IPS-18a (cell line): Measurements from ENCODE around the gene CDC34.

Experiments
- H3K27ac ChIP-seq: one replicate; pipeline ENCODE4 v1.5.1; 2013; ENCODE audit warnings: low read length
- H3K27me3 ChIP-seq: one replicate; pipeline ENCODE4 v1.6.1; 2013; ENCODE audit warnings: mild to moderate bottlenecking, low read length; ENCODE audit not compliant: control insufficient read depth, insufficient read depth
- H3K36me3 ChIP-seq: one replicate; pipeline ENCODE4 v1.6.1; 2013; ENCODE audit warnings: low read depth, low read length; ENCODE audit not compliant: control insufficient read depth
- H3K4me1 ChIP-seq: one replicate; pipeline ENCODE4 v1.6.1; 2013; ENCODE audit warnings: low read depth, low read length; ENCODE audit not compliant: control insufficient read depth
- H3K4me3 ChIP-seq: one replicate; pipeline ENCODE4 v1.5.1; 2013; ENCODE audit warnings: low read length
- H3K9ac ChIP-seq: one replicate; pipeline ENCODE4 v1.6.1; 2013; ENCODE audit warnings: mild to moderate bottlenecking, low read length, moderate library complexity
- H3K9me3 ChIP-seq: one replicate; pipeline ENCODE4 v1.6.1; 2013; ENCODE audit warnings: low read depth, low read length; ENCODE audit not compliant: control insufficient read depth

CDC34 gene

GRCh38 chr19:531753-532560, at the start of gene CDC34:
Gene CDC34 (plus strand): TSS chr19:531760. CDS start chr19:531932, 172 bp downstream.
- no peaks in the 10 kb centered on the region for H3K27me3 ChIP-seq
- peak within 1 kb of the TSS; percentile 85 for H3K4me3 ChIP-seq
- peaks cover 10% of the 10 kb centered on the region for H3K36me3 ChIP-seq
- no peaks in the 10 kb centered on the region for H3K9me3 ChIP-seq
- peaks cover 5% of the 10 kb centered on the region for H3K4me1 ChIP-seq
- peak within 1 kb of the TSS; percentile 73 for H3K9ac ChIP-seq
- H3K27ac ChIP-seq: no peak within 1 kb of the TSS

GRCh38 chr19:482186-483041, 49.1 kb upstream of the CDC34 start:
- no peak overlapping the region for H3K9ac ChIP-seq
- peaks cover 7% of the 10 kb centered on the region for H3K4me1 ChIP-seq
- H3K27me3 ChIP-seq: no peaks in the 10 kb centered on the region
- H3K9me3 ChIP-seq: no peaks in the 10 kb centered on the region
- H3K36me3 ChIP-seq: no peaks in the 10 kb centered on the region
- no peak overlapping the region for H3K4me3 ChIP-seq
- H3K27ac ChIP-seq: no peak overlapping the region

GRCh38 chr19:483332-484072, 48.1 kb upstream of the CDC34 start:
- Histone ChIP-seq H3K4me1 (peaks cover 7% of the 10 kb centered on the region), H3K4me3 (no peak overlapping the region), H3K9me3 (no peaks in the 10 kb centered on the region), H3K27me3 (no peaks in the 10 kb centered on the region), H3K9ac (no peak overlapping the region), H3K36me3 (no peaks in the 10 kb centered on the region), H3K27ac (no peak overlapping the region)

GRCh38 chr19:484494-484893, 47.1 kb upstream of the CDC34 start:
- Histone ChIP-seq H3K36me3 (no peaks in the 10 kb centered on the region), H3K4me3 (no peak overlapping the region), H3K4me1 (peaks cover 7% of the 10 kb centered on the region), H3K27ac (no peak overlapping the region), H3K9ac (no peak overlapping the region), H3K27me3 (no peaks in the 10 kb centered on the region), H3K9me3 (no peaks in the 10 kb centered on the region)

GRCh38 chr19:485077-485476, 46.5 kb upstream of the CDC34 start:
- peaks cover 7% of the 10 kb centered on the region for H3K4me1 ChIP-seq
- H3K27ac ChIP-seq: no peak overlapping the region
- H3K36me3 ChIP-seq: no peaks in the 10 kb centered on the region
- H3K9me3 ChIP-seq: no peaks in the 10 kb centered on the region
- no peaks in the 10 kb centered on the region for H3K27me3 ChIP-seq
- no peak overlapping the region for H3K9ac ChIP-seq
- no peak overlapping the region for H3K4me3 ChIP-seq

- Histone ChIP-seq H3K9me3 (no peaks in the 10 kb centered on the region), H3K9ac (no peak overlapping the region), H3K27ac (no peak overlapping the region), H3K36me3 (no peaks in the 10 kb centered on the region), H3K4me1 (peaks cover 7% of the 10 kb centered on the region), H3K27me3 (no peaks in the 10 kb centered on the region), H3K4me3 (peak overlapping the region; percentile 4)
Measured at GRCh38 chr19:485583-486236, 45.9 kb upstream of the CDC34 start.

GRCh38 chr19:488505-489417, 42.8 kb upstream of the CDC34 start:
- Histone ChIP-seq H3K4me1 (peaks cover 7% of the 10 kb centered on the region), H3K27ac (no peak overlapping the region)

GRCh38 chr19:489418-490196, 42.0 kb upstream of the CDC34 start:
- Histone ChIP-seq H3K4me3 (peak overlapping the region; percentile 78), H3K9me3 (no peaks in the 10 kb centered on the region), H3K36me3 (no peaks in the 10 kb centered on the region), H3K4me1 (peaks cover 7% of the 10 kb centered on the region), H3K27me3 (no peaks in the 10 kb centered on the region), H3K27ac (no peak overlapping the region), H3K9ac (peak overlapping the region; percentile 61)

More at GRCh38 chr19:488505-489417, 42.8 kb upstream of the CDC34 start:
- Histone ChIP-seq H3K27me3 (no peaks in the 10 kb centered on the region), H3K4me3 (peak overlapping the region; percentile 78), H3K9ac (peak overlapping the region; percentile 83), H3K36me3 (no peaks in the 10 kb centered on the region), H3K9me3 (no peaks in the 10 kb centered on the region)

- Histone ChIP-seq H3K9me3 (no peaks in the 10 kb centered on the region), H3K27ac (no peak overlapping the region), H3K27me3 (peaks cover 4% of the 10 kb centered on the region), H3K4me1 (no peaks in the 10 kb centered on the region), H3K9ac (no peak overlapping the region), H3K36me3 (no peaks in the 10 kb centered on the region), H3K4me3 (no peak overlapping the region)
Measured at GRCh38 chr19:491146-491741, 40.3 kb upstream of the CDC34 start.
